ENCODE measurements around the gene PLCZ1.

- TF ChIP-seq, protein P1, sequence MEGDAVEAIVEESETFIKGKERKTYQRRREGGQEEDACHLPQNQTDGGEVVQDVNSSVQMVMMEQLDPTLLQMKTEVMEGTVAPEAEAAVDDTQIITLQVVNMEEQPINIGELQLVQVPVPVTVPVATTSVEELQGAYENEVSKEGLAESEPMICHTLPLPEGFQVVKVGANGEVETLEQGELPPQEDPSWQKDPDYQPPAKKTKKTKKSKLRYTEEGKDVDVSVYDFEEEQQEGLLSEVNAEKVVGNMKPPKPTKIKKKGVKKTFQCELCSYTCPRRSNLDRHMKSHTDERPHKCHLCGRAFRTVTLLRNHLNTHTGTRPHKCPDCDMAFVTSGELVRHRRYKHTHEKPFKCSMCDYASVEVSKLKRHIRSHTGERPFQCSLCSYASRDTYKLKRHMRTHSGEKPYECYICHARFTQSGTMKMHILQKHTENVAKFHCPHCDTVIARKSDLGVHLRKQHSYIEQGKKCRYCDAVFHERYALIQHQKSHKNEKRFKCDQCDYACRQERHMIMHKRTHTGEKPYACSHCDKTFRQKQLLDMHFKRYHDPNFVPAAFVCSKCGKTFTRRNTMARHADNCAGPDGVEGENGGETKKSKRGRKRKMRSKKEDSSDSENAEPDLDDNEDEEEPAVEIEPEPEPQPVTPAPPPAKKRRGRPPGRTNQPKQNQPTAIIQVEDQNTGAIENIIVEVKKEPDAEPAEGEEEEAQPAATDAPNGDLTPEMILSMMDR (IDR thresholded peaks at IDR 0.05) = no peak
- no peak for TF ChIP-seq POLR2A (IDR thresholded peaks at IDR 0.05)
These were observed 54.3 kb downstream of the PLCZ1 start for GRCh38 chr12:18683327-18684013.

All from breast epithelium (tissue), 3 donors.